ENCODE results near the gene FSTL5.

DNA sequence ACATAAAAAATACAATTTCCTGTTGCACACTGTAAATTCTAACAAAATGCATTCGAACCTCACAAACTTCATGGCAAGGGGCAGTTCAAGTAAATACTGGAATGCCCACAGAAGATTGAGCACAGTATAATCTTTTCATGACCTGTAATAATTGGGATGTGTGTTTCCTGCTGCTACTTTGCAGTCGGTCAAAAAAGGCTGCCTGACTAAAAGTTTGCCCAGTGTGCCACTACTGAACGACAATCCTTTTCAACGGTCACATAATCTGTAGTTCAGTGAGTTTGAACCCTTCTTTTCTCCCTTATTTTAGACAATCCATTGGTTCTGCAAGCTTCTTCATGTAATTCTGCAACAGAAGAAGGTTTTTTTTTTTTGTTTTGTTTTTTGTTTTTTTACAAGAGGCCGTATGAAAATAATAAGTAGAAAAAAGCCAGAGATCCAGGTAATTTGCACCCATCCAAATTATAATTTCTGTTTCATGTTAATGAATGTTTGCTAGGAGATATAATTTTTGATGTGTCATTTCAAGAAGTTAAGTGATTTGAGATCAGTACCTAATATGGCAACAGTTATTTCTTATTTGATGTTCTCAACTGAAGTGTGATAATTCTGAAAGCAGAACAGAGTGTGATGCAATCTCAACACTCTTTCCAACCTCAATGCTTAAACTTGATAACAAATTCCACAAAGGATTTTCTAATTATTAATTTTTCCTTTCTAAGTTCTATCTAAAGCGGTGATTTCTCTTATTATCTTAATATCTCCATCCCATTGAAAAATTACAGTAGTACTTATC, 237.6 kb downstream of the FSTL5 start:
- TF ChIP-seq, protein P1, sequence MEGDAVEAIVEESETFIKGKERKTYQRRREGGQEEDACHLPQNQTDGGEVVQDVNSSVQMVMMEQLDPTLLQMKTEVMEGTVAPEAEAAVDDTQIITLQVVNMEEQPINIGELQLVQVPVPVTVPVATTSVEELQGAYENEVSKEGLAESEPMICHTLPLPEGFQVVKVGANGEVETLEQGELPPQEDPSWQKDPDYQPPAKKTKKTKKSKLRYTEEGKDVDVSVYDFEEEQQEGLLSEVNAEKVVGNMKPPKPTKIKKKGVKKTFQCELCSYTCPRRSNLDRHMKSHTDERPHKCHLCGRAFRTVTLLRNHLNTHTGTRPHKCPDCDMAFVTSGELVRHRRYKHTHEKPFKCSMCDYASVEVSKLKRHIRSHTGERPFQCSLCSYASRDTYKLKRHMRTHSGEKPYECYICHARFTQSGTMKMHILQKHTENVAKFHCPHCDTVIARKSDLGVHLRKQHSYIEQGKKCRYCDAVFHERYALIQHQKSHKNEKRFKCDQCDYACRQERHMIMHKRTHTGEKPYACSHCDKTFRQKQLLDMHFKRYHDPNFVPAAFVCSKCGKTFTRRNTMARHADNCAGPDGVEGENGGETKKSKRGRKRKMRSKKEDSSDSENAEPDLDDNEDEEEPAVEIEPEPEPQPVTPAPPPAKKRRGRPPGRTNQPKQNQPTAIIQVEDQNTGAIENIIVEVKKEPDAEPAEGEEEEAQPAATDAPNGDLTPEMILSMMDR (IDR thresholded peaks at IDR 0.05) = no peak
- TF ChIP-seq, protein P2, sequence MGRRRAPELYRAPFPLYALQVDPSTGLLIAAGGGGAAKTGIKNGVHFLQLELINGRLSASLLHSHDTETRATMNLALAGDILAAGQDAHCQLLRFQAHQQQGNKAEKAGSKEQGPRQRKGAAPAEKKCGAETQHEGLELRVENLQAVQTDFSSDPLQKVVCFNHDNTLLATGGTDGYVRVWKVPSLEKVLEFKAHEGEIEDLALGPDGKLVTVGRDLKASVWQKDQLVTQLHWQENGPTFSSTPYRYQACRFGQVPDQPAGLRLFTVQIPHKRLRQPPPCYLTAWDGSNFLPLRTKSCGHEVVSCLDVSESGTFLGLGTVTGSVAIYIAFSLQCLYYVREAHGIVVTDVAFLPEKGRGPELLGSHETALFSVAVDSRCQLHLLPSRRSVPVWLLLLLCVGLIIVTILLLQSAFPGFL (CRISPR knock-in tag; IDR thresholded peaks at IDR 0.05; ENCODE audit: borderline replicate concordance) = no peak
- no peak for TF ChIP-seq MAX (CRISPR knock-in tag; IDR thresholded peaks at IDR 0.05)
- TF ChIP-seq USF2 (CRISPR knock-in tag; IDR thresholded peaks at IDR 0.05) = no peak
- TF ChIP-seq FOXK1 (CRISPR knock-in tag; IDR thresholded peaks at IDR 0.05) = no peak
